HG03280 (cell line): ENCODE data around the gene NRP1.
"Not testable (repeated sequence)": the region's sequence is repeated elsewhere in the genome, so short reads cannot be mapped to it uniquely, and the experiment has no call there.

ENCODE experiments used
- ATAC-seq: cut with Tn5 transposase; IDR thresholded peaks from one replicate; pipeline ENCODE4 v1.9.1; 2021; ENCODE audit warnings: mild to moderate bottlenecking, moderate library complexity; ENCODE audit not compliant: unreplicated experiment

Gene NRP1

GRCh38 chr10:33325929-33326328 is 8.5 kb downstream of the NRP1 start:
- no peak for ATAC-seq

GRCh38 chr10:33323721-33324120 is 10.7 kb downstream of the NRP1 start:
- ATAC-seq = no peak

GRCh38 chr10:33321516-33321915 is 13.0 kb downstream of the NRP1 start:
- no peak for ATAC-seq

GRCh38 chr10:33320288-33320687 is 14.2 kb downstream of the NRP1 start:
- ATAC-seq = no peak

GRCh38 chr10:33315891-33316290 is 18.6 kb downstream of the NRP1 start:
- ATAC-seq = no peak

GRCh38 chr10:33314811-33315561 is 19.5 kb downstream of the NRP1 start:
- ATAC-seq = no peak

GRCh38 chr10:33311640-33312039 is 22.8 kb downstream of the NRP1 start:
- ATAC-seq = no peak

GRCh38 chr10:33310853-33311252 is 23.6 kb downstream of the NRP1 start:
- no peak for ATAC-seq

GRCh38 chr10:33309406-33309805 is 25.1 kb downstream of the NRP1 start:
- ATAC-seq = no peak

- ATAC-seq = no peak
These were observed 26.6 kb downstream of the NRP1 start for GRCh38 chr10:33307835-33308234.

GRCh38 chr10:33306701-33307519 is 27.6 kb downstream of the NRP1 start:
- ATAC-seq = no peak

- ATAC-seq = no peak
These were observed 28.3 kb downstream of the NRP1 start for GRCh38 chr10:33306126-33306525.

GRCh38 chr10:33304423-33305225 is 29.8 kb downstream of the NRP1 start:
- no peak for ATAC-seq

- ATAC-seq = no peak
These were observed 30.5 kb downstream of the NRP1 start for GRCh38 chr10:33303988-33304387.

GRCh38 chr10:33302208-33302829 is 32.1 kb downstream of the NRP1 start:
- ATAC-seq = no peak

GRCh38 chr10:33301097-33301789 is 33.2 kb downstream of the NRP1 start:
- ATAC-seq = no peak

- not testable (repeated sequence) for ATAC-seq
These were observed 33.9 kb downstream of the NRP1 start for GRCh38 chr10:33300544-33300943.

- ATAC-seq = no peak
These were observed 35.6 kb downstream of the NRP1 start for GRCh38 chr10:33298893-33299292.

GRCh38 chr10:33298110-33298509 is 36.4 kb downstream of the NRP1 start:
- ATAC-seq = no peak

GRCh38 chr10:33295851-33296250 is 38.6 kb downstream of the NRP1 start:
- ATAC-seq = no peak
